Colonic mucosa (tissue), 4 donors: ENCODE data around the gene ABCG1. TPM values are rescaled to one million over a fixed set of nuclear protein-coding genes. Genes with fewer than 3 reads are reported as not detected.

ENCODE experiments used
- DNase-seq: peaks from one replicate; pipeline ENCODE4 v3.0.0-alpha.2; 2020
- H3K27ac ChIP-seq: fragments of 200-600 bp; one replicate; pipeline ENCODE4 v1.8.0; 2021
- H3K27me3 ChIP-seq: fragments of 200-600 bp; one replicate; pipeline ENCODE4 v1.8.0; 2021
- H3K36me3 ChIP-seq: fragments of 200-600 bp; one replicate; pipeline ENCODE4 v1.8.0; 2021
- H3K4me1 ChIP-seq: fragments of 200-600 bp; one replicate; pipeline ENCODE4 v1.8.0; 2021; ENCODE audit warnings: mild to moderate bottlenecking
- H3K4me3 ChIP-seq: fragments of 200-600 bp; one replicate; pipeline ENCODE4 v1.8.0; 2021
- H3K9ac ChIP-seq, 2 donors: one replicate each; pipeline ENCODE4 v1.7.0; 2013; ENCODE audit warnings: control low read depth in 2 of 2, low read depth in 2 of 2, low read length in 2 of 2
- H3K9me3 ChIP-seq: fragments of 200-600 bp; one replicate; pipeline ENCODE4 v1.8.0; 2021
- CTCF ChIP-seq: fragments of 200-600 bp; IDR thresholded peaks from one replicate; pipeline ENCODE4 v1.8.0; 2022; ENCODE audit warnings: antibody characterized with exemption, mild to moderate bottlenecking
- intact Hi-C: fragments of 100-400 bp; cut with DNase I; formaldehyde crosslinking; loops from one replicate; pipeline ENCODE4 v1.14.1; 2022
- total RNA-seq, 2 donors: library from RNA; stranded (reverse); fragmentation: NEBNext Ultra II Directional in 1 of 2; extraction: Animal tissue kit (Norgen Biotek cat#: 25700) in 1 of 2; gene quantifications; one replicate each; pipeline ENCODE4 v1.2.1, GENCODE V29; 2021
- donor health status: healthy.
- donor health status: DM: no; HTN: no; CAD: no.
- donor health status: DM: no; HTN: no; CAD: no.

Gene ABCG1
- total RNA-seq, 2 donors from 2014 or later, result 13.8 to 60.0 TPM

- no peak for TF ChIP-seq CTCF
- no peak overlapping the region for H3K4me3 ChIP-seq
- H3K4me1 ChIP-seq, result no peaks in the 10 kb centered on the region
- no peak overlapping the region for H3K9ac ChIP-seq
- H3K27me3 ChIP-seq, result no peaks in the 10 kb centered on the region
- H3K27ac ChIP-seq, result no peak overlapping the region
- no peaks in the 10 kb centered on the region for H3K9me3 ChIP-seq
- no peak for DNase-seq
- intact Hi-C loops, result no loop called here
- no peaks in the 10 kb centered on the region for H3K36me3 ChIP-seq
These were observed 29.0 kb upstream of the ABCG1 start for GRCh38 chr21:42189860-42190485.

- Histone ChIP-seq H3K9me3 (no peaks in the 10 kb centered on the region), H3K9ac (no peak overlapping the region), H3K4me3 (no peak overlapping the region), H3K27me3 (no peaks in the 10 kb centered on the region), H3K36me3 (no peaks in the 10 kb centered on the region), H3K4me1 (no peaks in the 10 kb centered on the region), H3K27ac (no peak overlapping the region)
- TF ChIP-seq CTCF, result no peak
- intact Hi-C loops, result no loop called here
- no peak for DNase-seq
These were observed 28.5 kb upstream of the ABCG1 start for GRCh38 chr21:42190486-42190863.

- H3K27ac ChIP-seq, result no peak overlapping the region
- no peaks in the 10 kb centered on the region for H3K27me3 ChIP-seq
- DNase-seq, result peak; percentile 15
- H3K4me3 ChIP-seq, result no peak overlapping the region
- no peak for TF ChIP-seq CTCF
- intact Hi-C loops, result no loop called here
- H3K36me3 ChIP-seq, result no peaks in the 10 kb centered on the region
- no peak overlapping the region for H3K9ac ChIP-seq
- H3K9me3 ChIP-seq, result no peaks in the 10 kb centered on the region
- H3K4me1 ChIP-seq, result no peaks in the 10 kb centered on the region
These were observed 27.9 kb upstream of the ABCG1 start for GRCh38 chr21:42191064-42191463.

- intact Hi-C loops, result no loop called here
- no peak overlapping the region for H3K4me3 ChIP-seq
- no peaks in the 10 kb centered on the region for H3K36me3 ChIP-seq
- H3K27me3 ChIP-seq, result no peaks in the 10 kb centered on the region
- H3K9ac ChIP-seq, result no peak overlapping the region
- peak; percentile 18 for DNase-seq
- no peak for TF ChIP-seq CTCF
- no peaks in the 10 kb centered on the region for H3K9me3 ChIP-seq
- no peak overlapping the region for H3K27ac ChIP-seq
- H3K4me1 ChIP-seq, result no peaks in the 10 kb centered on the region
These were observed 27.0 kb upstream of the ABCG1 start for GRCh38 chr21:42191696-42192595.

- H3K27ac ChIP-seq, result no peak overlapping the region
- no peak overlapping the region for H3K4me3 ChIP-seq
- no peaks in the 10 kb centered on the region for H3K36me3 ChIP-seq
- H3K27me3 ChIP-seq, result no peaks in the 10 kb centered on the region
- no peak overlapping the region for H3K9ac ChIP-seq
- intact Hi-C loops, result no loop called here
- no peak for TF ChIP-seq CTCF
- no peaks in the 10 kb centered on the region for H3K4me1 ChIP-seq
- DNase-seq, result peak; percentile 17
- H3K9me3 ChIP-seq, result no peaks in the 10 kb centered on the region
These were observed 25.7 kb upstream of the ABCG1 start for GRCh38 chr21:42193131-42193671.
